GM12874 (cell line): Measurements from ENCODE around the gene EFTUD2.

Source experiments
- TF ChIP-seq, protein P1 (sequence below): IDR thresholded peaks from 2 replicates; pipeline ENCODE4 v1.5.1; 2011; ENCODE audit warnings: low read depth, mild to moderate bottlenecking, control low read depth, low read length, moderate library complexity; ENCODE audit not compliant: insufficient read depth

The EFTUD2 gene

GRCh38 chr17:44935116-44935515 is 35.9 kb upstream of the EFTUD2 start:
- TF ChIP-seq, protein P1, sequence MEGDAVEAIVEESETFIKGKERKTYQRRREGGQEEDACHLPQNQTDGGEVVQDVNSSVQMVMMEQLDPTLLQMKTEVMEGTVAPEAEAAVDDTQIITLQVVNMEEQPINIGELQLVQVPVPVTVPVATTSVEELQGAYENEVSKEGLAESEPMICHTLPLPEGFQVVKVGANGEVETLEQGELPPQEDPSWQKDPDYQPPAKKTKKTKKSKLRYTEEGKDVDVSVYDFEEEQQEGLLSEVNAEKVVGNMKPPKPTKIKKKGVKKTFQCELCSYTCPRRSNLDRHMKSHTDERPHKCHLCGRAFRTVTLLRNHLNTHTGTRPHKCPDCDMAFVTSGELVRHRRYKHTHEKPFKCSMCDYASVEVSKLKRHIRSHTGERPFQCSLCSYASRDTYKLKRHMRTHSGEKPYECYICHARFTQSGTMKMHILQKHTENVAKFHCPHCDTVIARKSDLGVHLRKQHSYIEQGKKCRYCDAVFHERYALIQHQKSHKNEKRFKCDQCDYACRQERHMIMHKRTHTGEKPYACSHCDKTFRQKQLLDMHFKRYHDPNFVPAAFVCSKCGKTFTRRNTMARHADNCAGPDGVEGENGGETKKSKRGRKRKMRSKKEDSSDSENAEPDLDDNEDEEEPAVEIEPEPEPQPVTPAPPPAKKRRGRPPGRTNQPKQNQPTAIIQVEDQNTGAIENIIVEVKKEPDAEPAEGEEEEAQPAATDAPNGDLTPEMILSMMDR = no peak

- TF ChIP-seq, protein P1 = no peak
These were observed 35.5 kb upstream of the EFTUD2 start for GRCh38 chr17:44934745-44935105.

DNA sequence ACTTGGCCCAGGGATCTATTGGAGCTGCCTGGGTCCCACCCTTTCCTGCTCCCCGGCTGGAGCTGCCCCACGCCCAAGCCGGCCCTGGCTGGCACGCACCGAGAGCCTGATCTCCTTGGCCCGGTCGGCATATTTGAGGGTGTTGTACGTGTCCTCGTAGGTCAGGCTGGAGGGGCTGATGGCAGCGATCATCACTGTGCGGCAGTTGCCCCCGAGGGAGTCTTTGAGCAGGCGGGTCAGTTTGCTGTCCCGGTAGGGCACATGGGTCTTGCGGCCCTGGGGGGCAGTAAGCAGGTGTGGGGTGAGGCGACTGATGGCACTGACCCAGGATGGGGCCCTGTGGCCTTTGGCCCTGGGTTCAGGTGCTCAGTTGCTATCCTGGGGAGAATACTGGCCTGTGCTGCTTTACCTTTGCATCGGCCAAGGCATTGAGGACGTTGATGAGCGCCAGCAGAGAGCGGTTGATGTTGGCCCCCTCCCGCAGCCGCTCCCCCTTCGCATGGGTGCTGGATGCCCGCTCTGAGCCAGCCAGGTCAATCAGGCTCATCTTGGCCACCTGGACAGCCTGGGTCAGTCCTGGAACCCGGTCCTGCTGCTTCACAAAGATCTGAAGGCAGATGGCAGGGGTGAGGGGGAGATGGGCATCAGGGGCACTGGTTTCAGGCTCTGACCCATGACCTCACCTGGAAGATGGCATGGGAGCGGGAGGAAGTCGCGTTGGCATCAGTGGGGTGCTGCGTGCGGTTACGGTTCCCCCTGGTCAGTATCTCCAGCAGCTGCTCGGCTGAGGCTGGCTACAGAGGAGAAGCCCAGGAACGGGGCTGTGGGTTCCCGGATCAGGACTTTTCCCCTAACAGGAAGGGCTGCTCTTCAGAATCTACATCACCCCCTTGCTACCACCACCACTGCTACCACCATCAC is 34.8 kb upstream of the EFTUD2 start:
- TF ChIP-seq, protein P1 = no peak

DNA sequence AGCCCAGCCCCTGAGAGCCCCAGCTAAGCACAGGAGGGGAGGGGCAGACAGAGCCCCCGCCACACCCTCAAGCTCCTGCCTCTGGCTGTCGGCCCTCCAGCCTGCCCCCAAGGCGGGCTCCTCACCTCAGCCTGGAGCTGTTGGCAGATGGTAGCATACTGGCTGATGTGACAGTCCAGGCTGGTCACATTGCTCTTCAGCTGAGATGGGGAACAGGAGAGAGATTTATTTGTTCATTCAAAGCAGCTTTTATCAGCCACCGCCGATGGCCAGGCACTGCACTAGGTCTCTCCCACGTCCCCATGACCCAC is 33.5 kb upstream of the EFTUD2 start:
- TF ChIP-seq, protein P1 = no peak

- TF ChIP-seq, protein P1 = no peak
These were observed 33.0 kb upstream of the EFTUD2 start for GRCh38 chr17:44932096-44932786.

DNA sequence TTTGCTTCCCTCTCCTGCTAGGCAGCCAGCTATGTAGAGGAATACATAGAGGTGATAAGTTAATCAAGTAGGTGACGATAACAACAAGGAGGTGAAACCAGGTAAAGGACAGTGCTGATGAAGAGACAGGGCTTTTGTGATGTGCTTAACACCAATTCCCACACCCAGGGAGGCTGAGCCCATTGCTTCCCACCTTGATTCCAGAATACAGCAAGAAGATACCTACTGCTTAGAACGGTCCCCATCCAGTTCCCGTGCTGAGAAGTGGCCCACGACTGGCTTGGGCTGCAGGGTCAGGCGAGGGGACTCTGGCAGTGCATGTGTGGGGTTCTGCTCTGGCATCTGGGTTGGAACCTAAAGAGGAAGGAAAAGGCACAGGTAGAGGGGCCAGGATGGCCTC is 32.1 kb upstream of the EFTUD2 start:
- TF ChIP-seq, protein P1 = no peak

- TF ChIP-seq, protein P1 = no peak
These were observed 31.4 kb upstream of the EFTUD2 start for GRCh38 chr17:44930667-44931066.
